Jurkat, Clone E6-1 (cell line): ENCODE measurements around the gene SHOC1.
"Not testable (repeated sequence)": the region's sequence is repeated elsewhere in the genome, so short reads cannot be mapped to it uniquely, and the experiment has no call there.

Experiments
- DNase-seq: peaks from one replicate; pipeline ENCODE4 v3.0.0-alpha.2; 2011; ENCODE audit warnings: low read depth, low spot score
- H3K4me3 ChIP-seq: 2 replicates; pipeline ENCODE4 v1.5.1; 2011; ENCODE audit warnings: mild to moderate bottlenecking, low read length, control low read depth, moderate library complexity

Gene SHOC1

DNA sequence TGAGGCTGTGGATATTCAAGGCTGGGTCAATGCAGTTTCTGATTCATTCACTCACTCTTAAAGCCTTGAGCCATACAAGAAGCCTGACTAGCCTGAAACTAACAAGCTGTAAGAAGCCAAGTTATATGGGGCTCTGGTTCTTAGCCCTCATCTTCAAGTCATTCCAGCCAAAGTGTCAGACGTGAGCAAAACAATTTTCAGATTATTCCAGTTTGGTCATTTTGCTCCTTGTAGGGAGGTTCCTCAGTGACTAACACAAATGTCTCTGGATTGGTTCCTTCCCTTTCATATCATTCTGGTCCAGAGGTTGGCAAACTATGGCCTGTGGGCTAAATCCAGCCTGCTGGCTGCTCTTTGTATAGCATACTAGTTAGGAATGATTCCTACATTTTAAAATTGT is 12.5 kb upstream of the SHOC1 start:
- no peak overlapping the region for H3K4me3 ChIP-seq
- DNase-seq: no peak

DNA sequence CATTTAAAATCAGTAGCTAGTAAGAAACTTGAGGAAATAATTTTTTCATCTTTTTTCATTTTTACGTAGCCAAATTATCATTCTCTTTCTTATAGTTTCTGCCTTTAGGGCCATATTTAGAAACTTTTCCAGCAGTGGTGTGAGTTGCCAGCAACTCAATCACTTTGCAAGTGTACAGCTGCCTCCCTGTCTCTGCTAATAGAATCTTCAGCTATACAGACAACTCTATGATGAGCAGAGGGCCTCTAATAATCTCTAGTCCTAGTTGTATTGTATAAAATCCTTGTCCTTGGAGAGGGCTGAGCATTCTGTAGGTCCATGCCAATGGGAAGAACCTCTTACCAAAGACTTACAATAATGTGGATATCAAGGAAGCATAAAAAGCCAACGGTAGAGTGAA is 11.5 kb upstream of the SHOC1 start:
- no peak overlapping the region for H3K4me3 ChIP-seq
- no peak for DNase-seq

DNA sequence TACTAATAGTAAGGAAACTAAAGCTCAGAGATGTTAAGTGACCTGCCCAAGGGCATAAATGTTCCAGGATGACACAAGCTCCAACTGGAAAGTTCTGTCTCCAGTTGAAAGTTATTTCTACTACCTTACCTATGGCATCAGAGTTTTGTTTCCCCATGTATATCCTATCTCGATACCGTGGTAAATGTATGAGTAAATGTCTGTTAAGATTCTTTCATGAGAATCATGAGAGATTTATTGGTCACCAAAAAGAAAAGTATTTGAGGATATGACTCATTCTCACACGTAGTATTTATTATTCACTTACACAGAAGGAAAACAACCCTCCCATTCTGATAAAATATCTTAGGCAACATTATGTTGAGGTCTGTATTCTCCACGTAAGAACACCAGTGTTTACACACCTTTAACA is 11.1 kb upstream of the SHOC1 start:
- DNase-seq: no peak
- H3K4me3 ChIP-seq: no peak overlapping the region

DNA sequence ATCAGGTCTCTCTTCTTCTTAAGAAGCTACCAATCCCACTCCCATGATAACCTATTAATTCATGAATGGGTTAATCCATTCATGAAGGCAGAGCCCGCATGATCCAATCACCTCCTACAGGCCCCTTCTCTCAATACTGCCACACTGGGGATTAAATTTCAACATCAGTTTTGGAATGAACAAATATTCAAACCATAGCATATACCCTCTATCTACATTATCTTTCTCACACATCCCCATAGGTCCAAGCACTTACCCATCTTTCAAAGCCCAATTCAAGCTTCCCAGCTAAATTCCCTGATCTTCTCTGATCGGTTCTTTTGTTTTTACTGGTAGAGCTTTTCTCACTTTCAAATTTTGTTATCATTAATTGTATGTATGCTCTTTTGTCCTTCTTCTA is 10.5 kb upstream of the SHOC1 start:
- DNase-seq: no peak
- H3K4me3 ChIP-seq: no peak overlapping the region

DNA sequence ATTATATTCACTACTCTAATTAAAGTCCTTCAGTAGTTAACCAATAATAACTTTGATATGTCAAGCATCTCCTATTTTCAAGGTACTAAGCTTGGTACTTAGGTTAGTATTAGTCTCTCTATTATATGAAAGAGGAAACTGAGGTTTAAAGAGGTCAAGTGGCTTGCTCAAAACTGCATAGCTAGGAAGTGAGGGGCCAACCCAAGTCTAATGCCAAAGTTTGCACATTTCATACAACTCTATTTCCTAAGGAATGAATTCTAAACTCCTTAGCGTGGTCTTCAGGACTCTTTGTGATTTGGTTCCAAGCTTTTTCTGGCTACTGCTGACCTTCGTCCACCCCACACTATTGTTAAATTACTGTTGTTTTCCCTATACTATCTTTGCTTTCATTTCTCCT is 9.9 kb upstream of the SHOC1 start:
- no peak overlapping the region for H3K4me3 ChIP-seq
- DNase-seq: no peak

DNA sequence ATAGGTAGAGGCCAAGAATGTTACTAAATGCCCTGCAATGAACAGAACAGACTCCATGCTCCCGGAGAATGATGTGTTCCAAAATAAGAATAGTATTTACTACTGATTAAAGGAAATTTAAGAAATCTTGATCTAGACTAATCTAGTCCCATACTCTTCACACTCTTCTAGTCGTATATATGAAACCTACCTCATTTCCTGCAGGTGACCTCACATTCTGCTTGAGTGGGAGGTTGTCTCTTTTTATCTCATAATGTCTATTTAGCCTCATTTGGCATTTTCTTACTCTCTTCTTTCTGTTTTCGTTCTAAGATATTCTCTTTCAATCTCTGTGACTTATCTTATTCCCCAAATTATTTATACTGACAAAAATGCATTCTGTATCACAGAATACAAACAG is 9.2 kb upstream of the SHOC1 start:
- no peak for DNase-seq
- no peak overlapping the region for H3K4me3 ChIP-seq

DNA sequence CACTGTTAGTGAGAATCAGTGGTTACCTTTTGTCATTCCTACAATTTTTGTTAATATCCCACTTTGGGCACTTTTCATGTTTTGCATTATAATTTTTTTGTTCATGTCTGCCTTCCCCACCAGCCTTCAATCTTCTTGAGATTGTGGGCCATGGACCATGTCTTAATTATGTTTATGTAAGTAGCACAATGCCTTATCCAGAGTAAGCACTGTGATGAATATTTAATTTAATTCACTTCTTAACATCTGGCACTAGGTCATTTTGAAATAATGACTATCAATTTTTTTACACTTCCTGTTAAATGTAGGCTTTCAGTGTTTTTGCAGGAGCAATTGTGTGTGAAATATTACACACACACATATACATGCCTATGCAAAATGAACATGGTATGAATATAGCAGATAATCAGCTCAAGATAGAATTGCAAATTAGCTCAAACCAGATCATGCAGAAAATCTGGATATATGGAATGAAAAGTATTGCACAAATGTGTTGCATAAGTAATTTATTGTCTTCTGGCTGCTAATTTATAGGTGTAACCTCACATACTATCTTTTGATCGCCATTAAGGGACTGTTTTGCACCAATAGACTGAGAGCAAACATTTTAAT is 5.3 kb upstream of the SHOC1 start:
- no peak overlapping the region for H3K4me3 ChIP-seq
- no peak for DNase-seq

DNA sequence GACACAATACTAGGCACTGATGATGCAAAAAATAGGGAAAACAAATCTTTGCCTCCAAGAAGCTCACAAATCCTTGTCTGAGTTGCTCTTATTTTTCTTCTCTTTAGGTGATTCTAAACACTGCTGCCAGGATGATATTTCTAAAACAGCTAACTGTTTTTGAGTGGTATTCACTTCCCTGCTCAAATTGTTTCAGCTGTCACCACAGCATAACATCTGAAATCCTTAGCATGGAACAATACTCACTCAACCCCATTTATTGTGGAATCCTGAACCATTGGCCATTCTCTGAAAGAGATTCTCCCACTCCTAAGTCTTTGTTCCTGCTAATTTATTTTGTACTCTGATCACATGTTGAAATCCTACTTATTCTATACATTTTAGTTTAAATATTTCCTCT is 4.8 kb upstream of the SHOC1 start:
- no peak for DNase-seq
- no peak overlapping the region for H3K4me3 ChIP-seq

DNA sequence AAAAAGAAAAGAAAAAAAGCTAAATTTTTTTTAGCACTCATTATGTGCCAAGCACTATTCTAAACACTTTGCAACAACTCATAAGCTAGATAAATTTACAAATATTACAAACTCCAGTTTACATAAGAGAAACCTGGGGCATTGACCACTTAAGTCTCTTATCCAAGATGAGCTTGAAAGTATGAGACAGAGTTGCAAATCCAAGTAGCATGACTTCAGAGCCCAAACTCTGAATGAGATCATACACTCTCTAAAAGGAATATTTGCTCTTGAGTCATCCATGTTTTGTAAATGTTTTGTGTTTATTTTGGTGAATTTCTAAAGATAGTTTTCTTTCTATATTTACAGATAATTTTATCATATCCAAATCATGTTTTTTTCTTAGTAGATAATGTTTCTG is 4.0 kb upstream of the SHOC1 start:
- no peak for DNase-seq

DNA sequence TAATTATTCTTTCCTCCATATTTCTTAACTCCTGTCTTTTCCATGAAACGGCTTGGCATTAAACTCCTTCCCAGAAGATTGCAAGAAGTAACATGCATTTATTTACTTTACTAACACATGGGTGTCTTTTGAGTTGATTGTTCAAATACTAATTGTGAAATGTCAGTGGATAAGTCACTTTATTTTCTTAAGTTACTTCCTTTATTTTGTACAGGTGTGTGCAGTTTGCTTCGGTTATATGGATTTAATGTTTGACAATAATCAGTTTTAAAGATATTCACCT is 761 bp upstream of the SHOC1 start:
- no peak for DNase-seq
- no peak overlapping the region for H3K4me3 ChIP-seq

More for the DNA sequence above, 4.0 kb upstream of the SHOC1 start:
- no peak overlapping the region for H3K4me3 ChIP-seq

DNA sequence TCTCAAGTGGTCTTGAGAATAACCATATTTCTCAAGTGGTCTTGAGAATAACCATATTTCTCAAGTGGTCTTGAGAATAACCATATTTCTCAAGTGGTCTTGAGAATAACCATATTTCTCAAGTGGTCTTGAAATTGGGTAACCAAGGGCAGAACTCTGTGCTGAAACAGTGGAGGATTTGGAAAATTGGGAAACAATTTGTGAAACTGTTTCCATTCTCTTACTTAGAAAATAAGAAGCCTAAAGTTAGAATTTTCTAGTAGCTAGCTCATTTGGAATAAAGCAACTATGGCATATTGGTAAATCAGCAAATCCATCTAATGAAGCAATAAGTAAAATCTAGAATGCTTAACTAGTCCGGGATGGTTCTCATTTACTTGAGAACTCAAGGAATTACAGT is 2.9 kb downstream of the SHOC1 start:
- not testable (repeated sequence) for DNase-seq, H3K4me3 ChIP-seq

DNA sequence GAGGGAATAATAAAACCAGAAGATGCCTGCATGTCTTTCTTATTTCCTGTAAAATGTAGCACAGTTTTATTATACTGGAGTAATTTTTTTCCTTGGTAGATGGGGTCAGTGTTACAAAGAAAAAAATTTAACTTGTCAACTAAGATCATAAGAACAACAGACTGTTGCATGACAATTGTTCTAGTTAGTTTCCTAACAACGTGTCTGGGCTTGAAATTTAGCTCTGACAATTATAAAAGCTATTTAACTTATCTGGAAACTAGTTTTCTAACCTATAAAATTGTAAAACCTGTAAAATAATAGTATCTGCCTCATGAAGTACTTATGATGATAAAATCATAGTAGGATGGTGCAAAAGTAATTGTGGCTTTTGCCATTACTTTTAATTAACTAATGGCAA is 4.9 kb downstream of the SHOC1 start:
- H3K4me3 ChIP-seq: no peak overlapping the region
- DNase-seq: no peak

DNA sequence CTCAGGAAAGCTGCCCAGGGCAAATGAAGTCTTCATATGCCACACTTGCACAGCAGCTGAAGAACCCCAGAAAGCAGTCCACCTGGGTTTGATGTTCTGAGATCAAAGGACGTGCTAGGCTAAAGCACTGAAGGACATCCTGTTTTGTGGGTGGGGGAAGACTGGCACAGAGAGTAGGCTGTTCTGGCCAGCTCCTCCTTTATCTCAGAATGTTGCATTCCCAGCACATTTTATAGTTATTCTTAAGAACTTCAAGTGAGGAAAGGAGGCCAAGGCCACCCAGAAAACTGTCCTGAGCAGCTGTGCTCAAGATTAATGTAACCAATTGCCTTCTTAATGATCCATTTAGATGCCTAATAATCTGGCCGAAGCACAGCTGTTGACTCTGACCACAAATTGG is 10.9 kb downstream of the SHOC1 start:
- no peak overlapping the region for H3K4me3 ChIP-seq
- no peak for DNase-seq

DNA sequence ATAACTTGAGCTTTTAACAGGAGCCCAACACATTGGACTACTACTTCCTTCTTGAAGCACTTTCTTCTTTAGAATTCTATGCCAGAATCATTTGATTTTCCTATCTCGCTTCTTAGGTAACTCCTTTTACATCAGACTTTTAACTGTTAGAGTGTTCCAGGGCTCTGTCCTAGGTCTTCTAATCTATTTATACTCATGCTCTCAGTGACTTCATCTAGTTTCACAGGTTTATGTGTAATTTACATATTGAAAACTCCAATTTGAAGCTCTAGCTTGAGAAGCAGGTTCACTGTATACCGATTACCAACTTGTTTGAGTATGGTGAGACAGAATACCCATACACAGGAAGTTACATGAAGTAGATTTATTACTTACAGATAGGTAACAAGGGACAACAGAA is 11.3 kb downstream of the SHOC1 start:
- DNase-seq: no peak
- no peak overlapping the region for H3K4me3 ChIP-seq

DNA sequence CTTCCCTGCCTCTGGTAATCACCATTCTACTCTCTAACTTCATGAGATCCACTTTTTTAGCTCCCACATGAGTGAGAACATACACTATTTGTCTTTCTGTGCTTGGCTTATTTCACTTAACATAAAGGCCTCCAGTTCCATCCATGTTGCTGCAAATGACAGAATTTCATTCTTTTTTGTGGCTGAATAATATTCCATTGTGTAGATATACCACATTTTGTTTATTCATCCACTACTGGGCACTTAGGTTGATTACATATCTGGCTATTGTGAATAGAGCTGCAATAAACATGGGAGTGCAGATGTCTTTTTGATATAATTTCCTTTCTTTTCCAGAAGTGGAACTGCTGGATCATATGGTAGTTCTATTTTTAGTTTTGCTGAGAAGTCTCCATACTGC is 28.7 kb downstream of the SHOC1 start:
- no peak for DNase-seq
- no peak overlapping the region for H3K4me3 ChIP-seq

DNA sequence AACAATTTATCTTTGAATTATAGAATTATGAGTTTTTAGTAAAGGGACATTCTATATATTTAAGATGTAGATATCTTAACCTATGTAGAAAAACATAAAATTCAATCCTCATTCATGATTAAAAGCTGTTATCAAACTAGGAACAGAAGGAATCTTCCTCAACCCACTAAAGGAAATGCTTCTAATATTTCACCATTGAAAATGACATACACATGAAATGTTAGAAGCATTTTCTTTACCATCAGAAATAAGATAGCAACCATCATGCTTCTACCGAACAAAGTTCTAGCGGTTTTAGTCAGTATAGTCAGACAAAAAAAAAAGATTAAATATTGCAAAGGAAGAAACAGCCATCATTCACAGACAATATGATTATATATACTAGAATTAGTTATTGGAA is 32.2 kb downstream of the SHOC1 start:
- H3K4me3 ChIP-seq: no peak overlapping the region
- no peak for DNase-seq

DNA sequence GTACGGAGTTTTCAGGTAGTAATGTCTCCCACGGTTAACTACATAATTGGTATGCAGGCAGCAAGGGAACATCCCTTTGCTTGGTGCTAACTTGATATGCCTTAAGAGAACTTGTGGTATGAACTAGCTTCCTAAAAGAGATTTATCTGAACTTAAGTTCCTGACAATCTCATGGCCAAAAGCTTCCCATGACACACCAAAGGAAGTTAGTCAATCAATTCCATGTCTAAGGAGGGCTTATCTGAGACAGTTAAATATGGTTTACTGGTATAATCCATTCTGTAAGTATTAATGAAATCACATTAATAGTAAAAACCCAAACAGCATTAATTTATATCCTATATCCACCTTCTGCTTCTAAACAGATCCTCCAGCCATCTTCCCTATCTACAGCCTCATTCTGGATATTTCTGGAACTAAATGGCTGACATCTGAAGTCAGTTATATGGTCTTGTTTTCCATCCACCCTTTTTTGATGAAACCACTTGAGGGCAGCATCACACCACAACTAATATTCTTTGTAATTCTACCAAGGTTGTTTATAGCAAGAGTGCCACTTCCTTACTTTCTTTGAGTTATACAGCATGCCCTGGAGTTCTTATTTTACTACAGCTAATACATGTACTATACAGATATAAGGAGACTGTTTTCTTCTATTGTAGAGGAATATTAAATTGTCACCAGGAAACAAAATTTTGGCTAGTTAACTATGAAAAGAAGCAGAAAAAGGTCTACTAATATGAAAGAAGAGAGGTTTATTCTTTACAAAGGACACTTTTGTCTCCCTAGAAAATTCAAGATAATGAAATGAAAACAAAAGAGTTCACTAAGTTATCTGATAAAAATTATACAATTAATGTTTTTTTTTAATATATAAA is 34.7 kb downstream of the SHOC1 start:
- peak; percentile 66 for DNase-seq
- H3K4me3 ChIP-seq: no peak overlapping the region

DNA sequence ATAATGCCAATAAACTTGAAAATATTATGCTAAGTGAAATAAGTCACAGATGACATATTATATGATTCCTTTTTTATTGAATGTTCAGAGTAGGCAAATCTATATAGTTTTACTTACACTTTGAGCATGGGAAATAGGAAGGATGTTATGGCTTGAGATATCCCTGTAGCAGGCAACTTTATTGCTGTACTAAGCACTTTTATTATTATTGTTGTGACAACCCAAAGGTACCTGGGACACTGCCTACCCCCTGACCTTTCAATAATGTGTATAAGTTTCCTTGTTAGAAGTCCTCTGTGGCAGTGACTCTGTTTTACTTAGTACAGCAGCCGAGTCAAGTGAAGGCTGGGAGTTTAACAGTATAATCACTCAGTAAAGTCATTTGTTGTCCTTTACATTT is 39.9 kb downstream of the SHOC1 start:
- DNase-seq: no peak

DNA sequence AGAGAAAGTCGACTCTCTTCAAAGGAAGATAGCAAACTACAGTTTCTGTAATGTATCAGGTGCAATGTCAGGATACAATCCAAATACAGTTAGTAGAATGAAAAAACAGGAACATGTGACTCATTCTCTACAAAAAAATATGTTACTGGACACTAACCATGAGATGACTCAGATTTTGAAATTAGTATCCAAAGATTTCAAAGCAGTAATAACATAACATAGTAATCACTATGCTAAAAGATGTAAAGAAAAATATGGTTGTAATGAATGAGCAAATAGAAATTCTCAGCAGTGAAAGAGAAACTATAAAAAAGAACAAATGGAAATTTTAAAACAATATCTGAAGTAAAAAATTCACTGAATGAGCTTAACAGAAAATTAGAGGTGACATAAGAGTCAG is 42.3 kb downstream of the SHOC1 start:
- no peak overlapping the region for H3K4me3 ChIP-seq

More for the DNA sequence above, 39.9 kb downstream of the SHOC1 start:
- H3K4me3 ChIP-seq: no peak overlapping the region

More for the DNA sequence above, 42.3 kb downstream of the SHOC1 start:
- DNase-seq: no peak
